Testis (tissue), 3 donors: ENCODE measurements around the gene OVOL1. TPM values are rescaled to one million over a fixed set of nuclear protein-coding genes. Genes with fewer than 3 reads are reported as not detected.

Source experiments
- DNase-seq: peaks from one replicate; pipeline ENCODE4 v3.0.0-alpha.2; 2019
- H3K27ac ChIP-seq, 2 donors: fragments of 200-600 bp; sonication (generic); one replicate each; pipeline ENCODE4 v1.5.1; 2019
- H3K27me3 ChIP-seq: fragments of 200-600 bp; sonication (generic); one replicate; pipeline ENCODE4 v1.5.1; 2019
- H3K36me3 ChIP-seq: fragments of 200-600 bp; sonication (generic); one replicate; pipeline ENCODE4 v1.5.1; 2017; ENCODE audit warnings: low read depth; ENCODE audit errors: missing control alignments
- H3K4me1 ChIP-seq: fragments of 200-600 bp; sonication (generic); one replicate; pipeline ENCODE4 v1.5.1; 2019
- H3K4me3 ChIP-seq, 2 donors: fragments of 200-600 bp; sonication (generic); one replicate each; pipeline ENCODE4 v1.5.1; 2017 to 2019
- H3K9me3 ChIP-seq: fragments of 200-600 bp; sonication (generic); one replicate; pipeline ENCODE4 v1.5.1; 2017
- CTCF ChIP-seq, 3 experiments: fragments of 450-650 bp in 2 of 3; fragments of 200-600 bp in 1 of 3; sonication (generic) in 1 of 3; IDR thresholded peaks; one replicate each; pipeline ENCODE4 v1.5.1; 2016 to 2019; ENCODE audit warnings: antibody characterized with exemption in 3 of 3, mild to moderate bottlenecking in 2 of 3, moderate library complexity in 1 of 3
- POLR2A ChIP-seq: fragments of 450-650 bp; IDR thresholded peaks from one replicate; pipeline ENCODE4 v1.6.1; 2017; ENCODE audit warnings: antibody characterized with exemption, mild to moderate bottlenecking, moderate library complexity
- WGBS, 2 donors: methylation state at CpG; one replicate each; pipeline ENCODE4 v1.1.5; 2018; 5-methylcytosine and 5-hydroxymethylcytosine counted together
- intact Hi-C: fragments of 100-400 bp; cut with DNase I; formaldehyde crosslinking; loops from one replicate; pipeline ENCODE4 v1.15.1; 2023; ENCODE audit warnings: low total_unique reads
- polyA plus RNA-seq: library from polyadenylated mRNA; stranded (reverse); fragments of 350-450 nt; fragmentation: Illumina TruSeq; extraction: RNeasy Lipid Tissue Mini Kit (QIAGEN cat#74804); gene quantifications from one replicate; pipeline ENCODE4 v1.2.3, GENCODE V29; 2014; ENCODE audit warnings: low read depth, low replicate concordance; ENCODE audit not compliant: insufficient read depth
- total RNA-seq, 2 donors: library from RNA; depleted of rRNA; stranded (reverse); fragments of >200 nt; gene quantifications; one replicate each; pipeline ENCODE4 v1.2.3, GENCODE V29; 2016

OVOL1 gene
- total and polyA plus RNA-seq, 3 donors from 2014 or later, result 27.6 to 72.4 (median 33.9) TPM

GRCh38 chr11:65790104-65790901 lies 3.4 kb downstream of the OVOL1 start:
- Histone ChIP-seq H3K27me3 (no peaks in the 10 kb centered on the region), H3K36me3 (no peaks in the 10 kb centered on the region), H3K4me3 (no peak overlapping the region), H3K9me3 (no peaks in the 10 kb centered on the region), H3K4me1 (no peaks in the 10 kb centered on the region), H3K27ac (no peak overlapping the region)
- 93 to 96% methylated on average over 12 to 13 of the region's 13 CpGs for WGBS, 2 donors
- TF ChIP-seq POLR2A (no peak), CTCF (IDR thresholded peaks at IDR 0.05) (no peak)
- intact Hi-C loops, result no loop called here
- no peak for DNase-seq

GRCh38 chr11:65790902-65791650 lies 4.2 kb downstream of the OVOL1 start:
- Histone ChIP-seq H3K36me3 (no peaks in the 10 kb centered on the region), H3K4me3 (no peak overlapping the region), H3K27me3 (no peaks in the 10 kb centered on the region), H3K4me1 (no peaks in the 10 kb centered on the region), H3K27ac (no peak overlapping the region), H3K9me3 (no peaks in the 10 kb centered on the region)
- intact Hi-C loops, result no loop called here
- no peak for DNase-seq
- WGBS, 2 donors, result 90 to 92% methylated on average over 8 to 18 of the region's 18 CpGs
- TF ChIP-seq CTCF (IDR thresholded peaks at IDR 0.05) (no peak), POLR2A (no peak)

GRCh38 chr11:65791719-65792213 lies 4.9 kb downstream of the OVOL1 start:
- no peak for DNase-seq
- Histone ChIP-seq H3K4me1 (no peaks in the 10 kb centered on the region), H3K9me3 (no peaks in the 10 kb centered on the region), H3K4me3 (no peak overlapping the region), H3K27me3 (no peaks in the 10 kb centered on the region), H3K36me3 (no peaks in the 10 kb centered on the region), H3K27ac (no peak overlapping the region)
- WGBS, 2 donors, result 80% methylated on average over 13 of the region's 13 CpGs; no CpG with 5 or more reads in 1 of the 2 donors
- TF ChIP-seq POLR2A (no peak), CTCF (IDR thresholded peaks at IDR 0.05) (no peak)
- intact Hi-C loops, result no loop called here

- Histone ChIP-seq H3K4me3 (no peak overlapping the region), H3K27me3 (no peaks in the 10 kb centered on the region), H3K36me3 (no peaks in the 10 kb centered on the region), H3K27ac (no peak overlapping the region), H3K9me3 (no peaks in the 10 kb centered on the region), H3K4me1 (no peaks in the 10 kb centered on the region)
- 88 to 90% methylated on average over 9 to 15 of the region's 16 CpGs for WGBS, 2 donors
- intact Hi-C loops, result no loop called here
- TF ChIP-seq CTCF (IDR thresholded peaks at IDR 0.05) (no peak), POLR2A (no peak)
- DNase-seq, result no peak
Observed at GRCh38 chr11:65792456-65792855, 5.6 kb downstream of the OVOL1 start.
